ENCODE data around the gene SPECC1. TPM values are rescaled to one million over a fixed set of nuclear protein-coding genes. Genes with fewer than 3 reads are reported as not detected.

Gene SPECC1
- polyA plus RNA-seq, 3 donors: 36.0 to 58.4 (median 50.5) TPM

DNA sequence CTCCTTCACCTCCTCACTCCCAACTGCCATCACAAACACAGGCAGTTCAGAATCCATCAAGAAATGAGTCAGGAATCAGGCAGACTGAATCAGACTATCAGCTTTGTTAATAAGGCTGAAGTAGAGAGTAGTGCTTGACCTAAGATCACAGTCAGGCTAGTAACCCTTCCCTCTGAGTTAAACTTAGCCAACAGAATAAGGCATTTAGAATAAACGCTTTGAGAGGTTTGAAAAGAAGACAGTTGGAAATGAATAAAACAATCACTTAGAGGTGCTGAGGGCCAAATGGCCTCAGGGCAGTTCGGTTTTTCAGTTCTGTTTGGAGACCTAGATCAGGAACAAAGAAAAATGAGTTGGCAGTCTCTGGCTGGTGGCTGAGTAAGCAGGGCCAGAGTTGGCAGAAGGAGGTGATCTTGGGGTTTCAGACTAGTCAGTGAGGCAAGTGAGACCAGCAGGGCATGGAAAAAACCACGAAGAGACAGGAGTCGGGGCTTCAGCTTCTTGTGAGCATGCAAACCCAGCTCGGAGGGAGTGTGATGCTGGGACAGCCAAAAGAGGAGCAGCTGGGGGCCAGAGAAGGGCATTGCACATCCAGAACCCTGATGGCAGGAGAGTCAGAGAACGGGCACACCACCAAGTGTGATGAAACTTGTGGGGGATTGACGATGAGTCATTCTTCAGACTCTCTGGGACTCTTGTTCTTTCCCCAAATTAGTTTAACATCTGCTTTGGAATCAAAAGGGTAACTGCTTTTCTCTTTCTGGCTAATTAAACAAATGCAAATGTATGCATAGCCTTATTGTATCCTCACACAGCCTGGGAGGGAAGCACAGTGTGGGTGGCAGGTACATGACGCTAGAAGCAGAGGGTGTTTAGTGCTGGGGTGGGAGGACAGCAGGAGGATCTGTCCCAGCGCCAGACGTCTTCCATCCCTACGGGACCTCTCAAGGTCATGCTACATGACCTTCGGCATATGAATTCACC, 54.8 kb downstream of the SPECC1 start:
- Histone ChIP-seq H3K4me2 (replicated peaks; ENCODE audit: extremely low read depth, low read length, poor library complexity, severe bottlenecking) (peak overlapping the region; percentile 67), H3K4me1 (ENCODE audit: control insufficient read depth in 1 of 2, insufficient read depth in 2 of 2, low read length in 2 of 2) (peaks cover 53 to 57% of the 10 kb centered on the region in 2 donors), H3K4me3 (replicated peaks in 1 of 3; ENCODE audit: low read depth in 2 of 3, low read length in 3 of 3) (peak overlapping the region; percentile 10 to 61 (median 27)), H3K79me2 (ENCODE audit: insufficient read depth, low read length) (no peaks in the 10 kb centered on the region), H2AFZ (ENCODE audit: insufficient read depth, low read depth, low read length, poor library complexity, severe bottlenecking) (peak overlapping the region; percentile 49), H3K9ac (ENCODE audit: insufficient read depth, low read length, poor library complexity, severe bottlenecking) (peak overlapping the region; percentile 37), H3K27ac (ENCODE audit: low read depth in 1 of 2, low read length in 2 of 2) (peak overlapping the region; percentile 82 to 87), H3K27me3 (ENCODE audit: control insufficient read depth in 2 of 2, insufficient read depth in 2 of 2, low read length in 2 of 2) (no peaks in the 10 kb centered on the region), H3K36me3 (replicated peaks in 1 of 2; ENCODE audit: control insufficient read depth in 1 of 2, insufficient read depth in 2 of 2, low read length in 2 of 2) (no peaks in the 10 kb centered on the region), H3K9me3 (replicated peaks in 1 of 2; ENCODE audit: control insufficient read depth in 1 of 2, insufficient read depth in 1 of 2, low read length in 2 of 2) (no peaks in the 10 kb centered on the region), H4K20me1 (ENCODE audit: insufficient read depth, low read length) (no peaks in the 10 kb centered on the region)
- peak overlapping the region; percentile 93 to 99 (median 96) for H3K27ac Mint-ChIP-seq
- no peaks in the 10 kb centered on the region for H3K36me3 Mint-ChIP-seq
- 33% methylated on average over 9 of the region's 12 CpGs for WGBS (ENCODE audit: insufficient coverage)
- H3K4me1 Mint-ChIP-seq: peaks cover 59% of the 10 kb centered on the region
- peaks cover 0 to 2% (median 0%) of the 10 kb centered on the region in 3 donors for H3K27me3 Mint-ChIP-seq (ENCODE audit: low read depth in 3 of 3)
- peak; percentile 79 to 89 (median 89) for DNase-seq
- intact Hi-C loops (cut with micrococcal nuclease): loop anchor here (5.0 kb wide), 1 partner anchor 37 kb away; no protein-coding TSS in a partner anchor
- peak overlapping the region; percentile 67 to 89 for H3K4me3 Mint-ChIP-seq
- H3K9me3 Mint-ChIP-seq: no peaks in the 10 kb centered on the region
- TF ChIP-seq, protein P1, sequence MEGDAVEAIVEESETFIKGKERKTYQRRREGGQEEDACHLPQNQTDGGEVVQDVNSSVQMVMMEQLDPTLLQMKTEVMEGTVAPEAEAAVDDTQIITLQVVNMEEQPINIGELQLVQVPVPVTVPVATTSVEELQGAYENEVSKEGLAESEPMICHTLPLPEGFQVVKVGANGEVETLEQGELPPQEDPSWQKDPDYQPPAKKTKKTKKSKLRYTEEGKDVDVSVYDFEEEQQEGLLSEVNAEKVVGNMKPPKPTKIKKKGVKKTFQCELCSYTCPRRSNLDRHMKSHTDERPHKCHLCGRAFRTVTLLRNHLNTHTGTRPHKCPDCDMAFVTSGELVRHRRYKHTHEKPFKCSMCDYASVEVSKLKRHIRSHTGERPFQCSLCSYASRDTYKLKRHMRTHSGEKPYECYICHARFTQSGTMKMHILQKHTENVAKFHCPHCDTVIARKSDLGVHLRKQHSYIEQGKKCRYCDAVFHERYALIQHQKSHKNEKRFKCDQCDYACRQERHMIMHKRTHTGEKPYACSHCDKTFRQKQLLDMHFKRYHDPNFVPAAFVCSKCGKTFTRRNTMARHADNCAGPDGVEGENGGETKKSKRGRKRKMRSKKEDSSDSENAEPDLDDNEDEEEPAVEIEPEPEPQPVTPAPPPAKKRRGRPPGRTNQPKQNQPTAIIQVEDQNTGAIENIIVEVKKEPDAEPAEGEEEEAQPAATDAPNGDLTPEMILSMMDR (IDR thresholded peaks at IDR 0.05): no peak

DNA sequence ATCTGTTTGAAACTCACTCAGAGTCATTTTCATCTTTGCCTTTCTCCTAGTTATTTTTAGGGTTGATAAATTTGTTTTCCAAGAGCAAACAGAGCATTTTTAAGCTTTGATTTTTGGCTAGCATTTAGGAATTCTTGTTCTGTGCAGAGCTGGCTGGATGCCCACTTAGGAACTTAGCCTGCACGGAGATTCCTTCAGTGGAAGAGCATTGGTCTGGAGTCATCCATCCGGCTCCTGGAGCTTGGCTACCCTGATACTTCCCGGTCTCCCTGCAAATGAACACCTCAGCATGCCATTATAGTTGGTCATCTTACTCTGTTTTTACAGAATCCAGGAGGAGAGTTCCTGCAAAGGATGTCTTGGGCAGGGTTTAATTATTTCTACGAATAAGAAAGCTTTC, 57.1 kb downstream of the SPECC1 start:
- Mint-ChIP-seq H3K4me1 (peaks cover 64% of the 10 kb centered on the region), H3K36me3 (no peaks in the 10 kb centered on the region), H3K27me3 (ENCODE audit: low read depth in 3 of 3) (peaks cover 0 to 2% (median 0%) of the 10 kb centered on the region in 3 donors), H3K9me3 (no peaks in the 10 kb centered on the region), H3K27ac (no peak overlapping the region), H3K4me3 (no peak overlapping the region)
- TF ChIP-seq, protein P1 (IDR thresholded peaks at IDR 0.05): no peak
- DNase-seq: no peak
- no peaks in the 10 kb centered on the region for H3K36me3 ChIP-seq (replicated peaks in 1 of 2; ENCODE audit: control insufficient read depth in 1 of 2, insufficient read depth in 2 of 2, low read length in 2 of 2)
- H3K4me3 ChIP-seq (replicated peaks in 1 of 3; ENCODE audit: low read depth in 2 of 3, low read length in 3 of 3): no peak overlapping the region
- peaks cover 43 to 58% of the 10 kb centered on the region in 2 donors for H3K4me1 ChIP-seq (ENCODE audit: control insufficient read depth in 1 of 2, insufficient read depth in 2 of 2, low read length in 2 of 2)
- H3K79me2 ChIP-seq (ENCODE audit: insufficient read depth, low read length): peaks cover 5% of the 10 kb centered on the region
- WGBS (ENCODE audit: insufficient coverage): 100% methylated on average over 3 of the region's 4 CpGs
- no peaks in the 10 kb centered on the region for H4K20me1 ChIP-seq (ENCODE audit: insufficient read depth, low read length)
- no peak overlapping the region for H3K4me2 ChIP-seq (replicated peaks; ENCODE audit: extremely low read depth, low read length, poor library complexity, severe bottlenecking)
- H3K27me3 ChIP-seq (ENCODE audit: control insufficient read depth in 2 of 2, insufficient read depth in 2 of 2, low read length in 2 of 2): no peaks in the 10 kb centered on the region
- H2AFZ ChIP-seq (ENCODE audit: insufficient read depth, low read depth, low read length, poor library complexity, severe bottlenecking): no peak overlapping the region
- no peaks in the 10 kb centered on the region for H3K9me3 ChIP-seq (replicated peaks in 1 of 2; ENCODE audit: control insufficient read depth in 1 of 2, insufficient read depth in 1 of 2, low read length in 2 of 2)
- intact Hi-C loops (cut with micrococcal nuclease): no loop called here
- no peak overlapping the region for H3K27ac ChIP-seq (ENCODE audit: low read depth in 1 of 2, low read length in 2 of 2)
- no peak overlapping the region for H3K9ac ChIP-seq (ENCODE audit: insufficient read depth, low read length, poor library complexity, severe bottlenecking)
